Liver (tissue), 3 donors: ENCODE data around the gene BCKDHA.

Experiments used
- EGR1 ChIP-seq, 2 donors: IDR thresholded peaks; 2 replicates each; pipeline ENCODE4 v1.6.1; 2016 to 2018; ENCODE audit warnings: antibody characterized with exemption in 2 of 2, low read depth in 2 of 2
- FOXA1 ChIP-seq: IDR thresholded peaks from 2 replicates; pipeline ENCODE4 v1.6.1; 2016; ENCODE audit warnings: antibody characterized with exemption
- GABPA ChIP-seq, 2 donors: IDR thresholded peaks in 1 of 2; conservative IDR thresholded peaks in 1 of 2; 2 replicates each; pipeline ENCODE4 v1.6.1; 2016; ENCODE audit warnings: antibody characterized with exemption in 2 of 2, mild to moderate bottlenecking in 1 of 2, moderate library complexity in 1 of 2
- JUND ChIP-seq, 2 donors: IDR thresholded peaks; 2 replicates each; pipeline ENCODE4 v1.6.1; 2016; ENCODE audit warnings: antibody characterized with exemption in 2 of 2
- SP1 ChIP-seq: IDR thresholded peaks from 2 replicates; pipeline ENCODE4 v1.6.1; 2018; ENCODE audit warnings: antibody characterized with exemption, mild to moderate bottlenecking
- YY1 ChIP-seq: IDR thresholded peaks from 2 replicates; pipeline ENCODE4 v1.6.1; 2016; ENCODE audit warnings: antibody characterized with exemption, mild to moderate bottlenecking
- TF ChIP-seq, protein P1 (sequence below): fragments of 150-350 bp; IDR thresholded peaks from 2 replicates; pipeline ENCODE4 v1.5.1; 2017; ENCODE audit warnings: improper control_type of control experiment, low read depth, low read length; ENCODE audit not compliant: missing input control
- TF ChIP-seq, protein P2 (sequence below): IDR thresholded peaks from 2 replicates; pipeline ENCODE4 v1.6.1; 2016; ENCODE audit warnings: antibody characterized with exemption, mild to moderate bottlenecking
- TF ChIP-seq, protein P3 (sequence below): IDR thresholded peaks from 2 replicates; pipeline ENCODE4 v1.6.1; 2016; ENCODE audit warnings: antibody characterized with exemption
- donor health status: healthy.
- donor health status: healthy.

DNA sequence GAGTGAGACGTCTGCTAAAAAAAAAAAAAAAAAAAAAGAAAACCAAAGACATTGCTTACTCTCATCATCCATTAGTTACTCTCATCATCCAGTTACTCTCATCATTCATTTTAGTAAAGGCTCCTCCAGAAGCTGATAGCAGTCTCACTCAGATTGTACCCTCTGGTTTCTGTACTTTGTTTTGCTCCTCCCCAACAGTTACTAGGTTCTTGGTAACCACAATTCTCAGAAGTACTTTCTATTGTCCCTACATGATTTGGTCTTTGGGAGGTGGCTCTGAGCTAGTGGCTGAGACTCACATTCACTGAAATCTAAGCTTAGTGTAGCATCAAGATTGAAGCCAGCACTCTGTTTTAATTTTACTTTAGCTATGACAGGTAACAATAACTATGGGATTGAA lies 59.6 kb downstream of the BCKDHA start:
- no peak for TF ChIP-seq YY1
- TF ChIP-seq, protein P1, sequence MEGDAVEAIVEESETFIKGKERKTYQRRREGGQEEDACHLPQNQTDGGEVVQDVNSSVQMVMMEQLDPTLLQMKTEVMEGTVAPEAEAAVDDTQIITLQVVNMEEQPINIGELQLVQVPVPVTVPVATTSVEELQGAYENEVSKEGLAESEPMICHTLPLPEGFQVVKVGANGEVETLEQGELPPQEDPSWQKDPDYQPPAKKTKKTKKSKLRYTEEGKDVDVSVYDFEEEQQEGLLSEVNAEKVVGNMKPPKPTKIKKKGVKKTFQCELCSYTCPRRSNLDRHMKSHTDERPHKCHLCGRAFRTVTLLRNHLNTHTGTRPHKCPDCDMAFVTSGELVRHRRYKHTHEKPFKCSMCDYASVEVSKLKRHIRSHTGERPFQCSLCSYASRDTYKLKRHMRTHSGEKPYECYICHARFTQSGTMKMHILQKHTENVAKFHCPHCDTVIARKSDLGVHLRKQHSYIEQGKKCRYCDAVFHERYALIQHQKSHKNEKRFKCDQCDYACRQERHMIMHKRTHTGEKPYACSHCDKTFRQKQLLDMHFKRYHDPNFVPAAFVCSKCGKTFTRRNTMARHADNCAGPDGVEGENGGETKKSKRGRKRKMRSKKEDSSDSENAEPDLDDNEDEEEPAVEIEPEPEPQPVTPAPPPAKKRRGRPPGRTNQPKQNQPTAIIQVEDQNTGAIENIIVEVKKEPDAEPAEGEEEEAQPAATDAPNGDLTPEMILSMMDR, result no peak
- TF ChIP-seq JUND (IDR thresholded peaks at IDR 0.05), result no peak
- TF ChIP-seq, protein P2, sequence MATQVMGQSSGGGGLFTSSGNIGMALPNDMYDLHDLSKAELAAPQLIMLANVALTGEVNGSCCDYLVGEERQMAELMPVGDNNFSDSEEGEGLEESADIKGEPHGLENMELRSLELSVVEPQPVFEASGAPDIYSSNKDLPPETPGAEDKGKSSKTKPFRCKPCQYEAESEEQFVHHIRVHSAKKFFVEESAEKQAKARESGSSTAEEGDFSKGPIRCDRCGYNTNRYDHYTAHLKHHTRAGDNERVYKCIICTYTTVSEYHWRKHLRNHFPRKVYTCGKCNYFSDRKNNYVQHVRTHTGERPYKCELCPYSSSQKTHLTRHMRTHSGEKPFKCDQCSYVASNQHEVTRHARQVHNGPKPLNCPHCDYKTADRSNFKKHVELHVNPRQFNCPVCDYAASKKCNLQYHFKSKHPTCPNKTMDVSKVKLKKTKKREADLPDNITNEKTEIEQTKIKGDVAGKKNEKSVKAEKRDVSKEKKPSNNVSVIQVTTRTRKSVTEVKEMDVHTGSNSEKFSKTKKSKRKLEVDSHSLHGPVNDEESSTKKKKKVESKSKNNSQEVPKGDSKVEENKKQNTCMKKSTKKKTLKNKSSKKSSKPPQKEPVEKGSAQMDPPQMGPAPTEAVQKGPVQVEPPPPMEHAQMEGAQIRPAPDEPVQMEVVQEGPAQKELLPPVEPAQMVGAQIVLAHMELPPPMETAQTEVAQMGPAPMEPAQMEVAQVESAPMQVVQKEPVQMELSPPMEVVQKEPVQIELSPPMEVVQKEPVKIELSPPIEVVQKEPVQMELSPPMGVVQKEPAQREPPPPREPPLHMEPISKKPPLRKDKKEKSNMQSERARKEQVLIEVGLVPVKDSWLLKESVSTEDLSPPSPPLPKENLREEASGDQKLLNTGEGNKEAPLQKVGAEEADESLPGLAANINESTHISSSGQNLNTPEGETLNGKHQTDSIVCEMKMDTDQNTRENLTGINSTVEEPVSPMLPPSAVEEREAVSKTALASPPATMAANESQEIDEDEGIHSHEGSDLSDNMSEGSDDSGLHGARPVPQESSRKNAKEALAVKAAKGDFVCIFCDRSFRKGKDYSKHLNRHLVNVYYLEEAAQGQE, result no peak
- TF ChIP-seq SP1, result no peak
- TF ChIP-seq, protein P3, sequence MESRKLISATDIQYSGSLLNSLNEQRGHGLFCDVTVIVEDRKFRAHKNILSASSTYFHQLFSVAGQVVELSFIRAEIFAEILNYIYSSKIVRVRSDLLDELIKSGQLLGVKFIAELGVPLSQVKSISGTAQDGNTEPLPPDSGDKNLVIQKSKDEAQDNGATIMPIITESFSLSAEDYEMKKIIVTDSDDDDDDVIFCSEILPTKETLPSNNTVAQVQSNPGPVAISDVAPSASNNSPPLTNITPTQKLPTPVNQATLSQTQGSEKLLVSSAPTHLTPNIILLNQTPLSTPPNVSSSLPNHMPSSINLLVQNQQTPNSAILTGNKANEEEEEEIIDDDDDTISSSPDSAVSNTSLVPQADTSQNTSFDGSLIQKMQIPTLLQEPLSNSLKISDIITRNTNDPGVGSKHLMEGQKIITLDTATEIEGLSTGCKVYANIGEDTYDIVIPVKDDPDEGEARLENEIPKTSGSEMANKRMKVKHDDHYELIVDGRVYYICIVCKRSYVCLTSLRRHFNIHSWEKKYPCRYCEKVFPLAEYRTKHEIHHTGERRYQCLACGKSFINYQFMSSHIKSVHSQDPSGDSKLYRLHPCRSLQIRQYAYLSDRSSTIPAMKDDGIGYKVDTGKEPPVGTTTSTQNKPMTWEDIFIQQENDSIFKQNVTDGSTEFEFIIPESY, result no peak
- TF ChIP-seq FOXA1, result no peak
- no peak for TF ChIP-seq EGR1 (IDR thresholded peaks at IDR 0.05; ENCODE audit: low read depth in 2 of 2)
- no peak for TF ChIP-seq GABPA (IDR thresholded peaks at IDR 0.05 in 1 of 2, conservative IDR thresholded peaks at IDR 0.05 in 1 of 2)
